Measurements from ENCODE around the gene MAGEC1.
"Not testable (repeated sequence)": the region's sequence is repeated elsewhere in the genome, so short reads cannot be mapped to it uniquely, and the experiment has no call there.

MAGEC1 gene, protein sequence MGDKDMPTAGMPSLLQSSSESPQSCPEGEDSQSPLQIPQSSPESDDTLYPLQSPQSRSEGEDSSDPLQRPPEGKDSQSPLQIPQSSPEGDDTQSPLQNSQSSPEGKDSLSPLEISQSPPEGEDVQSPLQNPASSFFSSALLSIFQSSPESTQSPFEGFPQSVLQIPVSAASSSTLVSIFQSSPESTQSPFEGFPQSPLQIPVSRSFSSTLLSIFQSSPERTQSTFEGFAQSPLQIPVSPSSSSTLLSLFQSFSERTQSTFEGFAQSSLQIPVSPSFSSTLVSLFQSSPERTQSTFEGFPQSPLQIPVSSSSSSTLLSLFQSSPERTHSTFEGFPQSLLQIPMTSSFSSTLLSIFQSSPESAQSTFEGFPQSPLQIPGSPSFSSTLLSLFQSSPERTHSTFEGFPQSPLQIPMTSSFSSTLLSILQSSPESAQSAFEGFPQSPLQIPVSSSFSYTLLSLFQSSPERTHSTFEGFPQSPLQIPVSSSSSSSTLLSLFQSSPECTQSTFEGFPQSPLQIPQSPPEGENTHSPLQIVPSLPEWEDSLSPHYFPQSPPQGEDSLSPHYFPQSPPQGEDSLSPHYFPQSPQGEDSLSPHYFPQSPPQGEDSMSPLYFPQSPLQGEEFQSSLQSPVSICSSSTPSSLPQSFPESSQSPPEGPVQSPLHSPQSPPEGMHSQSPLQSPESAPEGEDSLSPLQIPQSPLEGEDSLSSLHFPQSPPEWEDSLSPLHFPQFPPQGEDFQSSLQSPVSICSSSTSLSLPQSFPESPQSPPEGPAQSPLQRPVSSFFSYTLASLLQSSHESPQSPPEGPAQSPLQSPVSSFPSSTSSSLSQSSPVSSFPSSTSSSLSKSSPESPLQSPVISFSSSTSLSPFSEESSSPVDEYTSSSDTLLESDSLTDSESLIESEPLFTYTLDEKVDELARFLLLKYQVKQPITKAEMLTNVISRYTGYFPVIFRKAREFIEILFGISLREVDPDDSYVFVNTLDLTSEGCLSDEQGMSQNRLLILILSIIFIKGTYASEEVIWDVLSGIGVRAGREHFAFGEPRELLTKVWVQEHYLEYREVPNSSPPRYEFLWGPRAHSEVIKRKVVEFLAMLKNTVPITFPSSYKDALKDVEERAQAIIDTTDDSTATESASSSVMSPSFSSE

DNA sequence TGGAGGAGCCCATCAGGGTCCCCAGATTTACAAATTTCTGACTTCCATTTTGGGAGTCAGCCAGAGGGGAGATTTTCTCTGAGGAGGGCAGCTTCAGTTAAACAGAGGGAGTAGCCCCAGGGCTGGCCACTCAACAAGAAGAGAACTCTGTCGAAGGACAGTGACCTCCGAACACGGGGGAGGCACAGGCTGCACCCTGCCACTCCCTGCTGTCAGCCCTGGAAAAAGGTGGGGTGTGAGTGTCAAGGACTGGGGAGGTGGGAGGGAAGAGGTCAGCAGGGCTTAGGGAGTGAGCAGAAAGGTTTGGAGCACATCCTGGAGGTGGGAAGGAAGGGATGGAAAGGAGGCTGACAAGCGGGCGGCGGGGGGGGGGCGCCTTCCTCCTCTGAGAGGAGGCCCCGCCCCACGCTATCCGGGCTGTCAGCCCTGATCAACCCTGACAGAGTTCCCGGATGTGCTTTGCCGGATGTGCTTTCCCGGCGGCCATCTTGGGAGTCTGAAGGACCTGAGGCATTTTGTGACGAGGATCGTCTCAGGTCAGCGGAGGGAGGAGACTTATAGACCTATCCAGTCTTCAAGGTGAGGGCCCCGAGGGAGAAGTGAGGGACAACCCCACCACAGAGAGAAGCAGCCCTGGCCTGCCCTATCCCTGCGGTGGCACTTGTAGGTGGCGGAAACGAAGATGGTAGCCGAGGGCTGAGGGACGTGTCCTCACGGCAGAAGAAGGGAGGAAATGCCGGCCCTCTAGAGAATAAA is at the start of gene MAGEC1:
TSS of gene MAGEC1 (plus strand) at position 495 of the 756 bp plus-strand sequence. CDS start 1,179 bp downstream, outside the sequence.
- DNase-seq (ENCODE audit: low read depth in 2 of 2): no peak

- no peak for DNase-seq (ENCODE audit: low read depth in 2 of 2)
Measured at GRCh38 chrX:141857479-141857878, 46.2 kb upstream of the MAGEC1 start.

GRCh38 chrX:141879616-141880015 is 24.1 kb upstream of the MAGEC1 start:
- DNase-seq (ENCODE audit: low read depth in 2 of 2): no peak

DNA sequence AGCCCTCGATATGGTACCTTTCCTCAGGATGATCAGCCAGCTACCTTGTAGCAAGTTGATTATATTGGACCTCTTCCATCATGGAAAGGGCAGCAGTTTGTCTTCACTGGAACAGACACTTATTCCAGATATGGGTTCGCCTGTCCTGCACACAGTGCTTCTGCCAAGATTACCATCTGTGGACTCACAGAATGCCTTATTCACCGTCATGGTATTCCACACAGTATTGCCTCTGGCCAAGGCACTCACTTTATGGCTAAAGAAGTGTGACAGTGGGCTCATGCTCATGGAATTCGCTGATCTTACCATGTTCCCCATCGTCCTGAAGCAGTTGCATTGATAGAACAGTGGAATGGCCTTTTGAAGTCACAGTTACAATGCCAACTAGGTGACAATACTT is 14.9 kb upstream of the MAGEC1 start:
- DNase-seq (ENCODE audit: low read depth in 2 of 2): not testable (repeated sequence)

DNA sequence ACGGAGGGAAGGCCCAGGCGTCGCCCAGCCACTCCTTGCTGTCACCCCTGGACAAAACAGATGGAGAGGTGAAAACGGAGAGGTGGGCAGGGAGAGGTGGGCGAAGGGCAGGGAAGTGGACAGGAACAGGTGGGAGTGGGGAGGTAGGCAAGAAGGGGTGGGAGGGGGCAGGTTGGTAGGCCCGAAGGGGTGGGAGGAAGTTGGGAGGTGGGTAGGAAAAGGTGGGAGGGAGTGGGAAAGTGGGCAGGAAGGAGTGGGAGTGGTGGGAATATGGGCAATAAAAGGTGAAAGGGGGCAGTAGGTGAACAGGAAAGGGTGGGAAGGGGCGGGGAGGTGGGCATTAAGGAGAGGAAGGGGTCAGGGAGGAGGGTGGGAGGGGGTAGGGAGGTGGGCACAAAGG is 9.0 kb upstream of the MAGEC1 start:
- DNase-seq (ENCODE audit: low read depth in 2 of 2): no peak

DNA sequence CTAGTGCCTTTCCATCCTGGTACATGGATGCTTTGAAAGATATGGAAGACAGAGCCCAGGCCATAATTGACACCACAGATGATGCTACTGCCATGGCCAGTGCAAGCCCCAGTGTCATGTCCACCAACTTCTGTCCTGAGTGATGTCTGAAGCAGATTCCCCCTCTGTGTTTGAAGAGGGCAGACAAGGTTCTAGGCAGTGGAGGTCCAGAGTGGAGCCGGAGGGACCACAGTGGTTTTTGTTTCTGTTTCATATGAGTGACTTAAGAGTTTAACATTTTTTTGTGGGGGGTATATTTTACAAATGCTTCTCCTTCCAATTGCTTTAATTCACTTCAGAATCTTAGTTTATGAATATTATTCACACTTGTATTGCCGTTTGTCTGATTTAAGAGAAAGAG is 6.0 kb upstream of the MAGEC1 start:
- no peak for DNase-seq (ENCODE audit: low read depth in 2 of 2)

- DNase-seq (ENCODE audit: low read depth in 2 of 2): no peak
Measured at GRCh38 chrX:141902366-141902765, 1.3 kb upstream of the MAGEC1 start.

DNA sequence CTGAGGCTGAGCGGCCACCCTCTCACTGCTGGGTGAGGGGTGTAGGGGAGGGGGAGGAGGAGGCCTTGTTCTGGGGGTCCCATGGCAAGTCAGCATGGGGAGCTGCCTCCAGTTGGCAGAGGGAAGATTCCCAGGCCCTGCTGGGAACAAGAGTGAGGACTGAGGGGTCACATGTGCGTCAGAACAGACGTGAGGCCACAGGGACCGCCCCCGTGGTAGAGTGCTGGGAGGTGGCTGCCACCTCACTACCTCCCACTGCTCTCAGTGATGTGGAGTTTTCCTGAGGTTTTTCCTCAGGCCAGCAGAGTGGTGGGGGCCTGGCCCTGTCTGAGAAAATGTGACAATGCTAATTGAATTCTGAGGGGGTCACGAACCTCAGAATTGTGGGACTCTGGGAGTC is 568 bp downstream of the MAGEC1 start:
- no peak for DNase-seq (ENCODE audit: low read depth in 2 of 2)

DNA sequence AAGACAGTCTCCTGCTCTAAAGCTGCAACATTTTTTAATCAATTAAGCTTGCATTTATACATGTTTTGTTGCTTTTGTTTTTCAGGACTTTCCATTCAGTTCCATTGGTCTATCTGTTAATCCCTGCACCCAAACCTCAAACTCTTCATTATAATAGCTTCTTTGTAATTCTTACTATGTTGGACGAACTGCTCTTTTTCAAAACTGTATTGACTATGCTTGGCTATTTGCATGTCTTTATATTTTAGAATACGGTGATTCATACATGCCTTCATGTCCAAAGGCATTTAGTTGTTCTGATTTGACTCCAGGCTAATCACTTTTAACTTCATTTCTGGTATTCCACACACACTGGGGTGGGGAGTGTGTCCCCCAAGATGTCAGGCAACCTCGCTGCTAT is 14.1 kb downstream of the MAGEC1 start:
- DNase-seq (ENCODE audit: low read depth in 2 of 2): no peak

DNA sequence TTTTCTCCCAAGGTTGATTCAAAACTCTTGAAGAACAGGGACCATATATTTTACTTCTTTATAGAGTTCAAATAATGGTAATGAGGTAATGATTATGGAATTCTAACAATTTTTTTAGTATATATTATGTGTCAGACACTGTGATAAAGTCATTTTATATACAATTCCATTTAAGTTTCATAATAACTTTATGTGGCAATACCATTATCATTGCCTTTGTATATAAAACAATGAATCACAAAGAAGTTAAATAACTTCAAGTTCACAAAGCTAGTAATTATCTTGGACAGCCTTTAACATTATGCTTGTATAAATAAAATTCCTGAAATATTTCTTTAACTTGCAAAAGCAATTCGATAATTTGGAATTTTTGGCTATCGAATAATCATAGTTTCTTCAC is 20.6 kb downstream of the MAGEC1 start:
- no peak for DNase-seq (ENCODE audit: low read depth in 2 of 2)

GRCh38 chrX:141928432-141928831 is 24.7 kb downstream of the MAGEC1 start:
- DNase-seq (ENCODE audit: low read depth in 2 of 2): no peak

GRCh38 chrX:141934059-141934641 is 30.5 kb downstream of the MAGEC1 start:
- DNase-seq (ENCODE audit: low read depth in 2 of 2): no peak

- no peak for DNase-seq (ENCODE audit: low read depth in 2 of 2)
Measured at GRCh38 chrX:141935645-141936044, 32.0 kb downstream of the MAGEC1 start.

DNA sequence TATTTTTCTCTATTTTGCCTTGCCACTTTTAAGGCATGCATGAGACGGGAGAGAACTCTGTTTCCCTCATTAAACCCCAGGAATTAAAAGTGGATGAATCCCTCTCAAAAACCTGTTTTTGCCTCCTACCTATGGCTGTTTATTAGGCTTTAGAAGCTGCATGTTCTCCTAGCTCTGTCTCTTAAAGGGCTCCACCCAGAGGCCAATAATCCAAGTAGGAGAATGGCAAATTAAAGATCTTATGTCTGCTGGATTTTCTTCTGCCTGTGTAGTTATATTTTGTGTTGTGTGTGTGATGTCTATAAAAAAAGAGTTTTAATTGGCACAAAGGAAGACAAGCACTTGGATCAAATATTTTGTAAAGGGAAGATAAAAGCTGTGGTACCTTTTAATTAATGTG is 32.4 kb downstream of the MAGEC1 start:
- DNase-seq (ENCODE audit: low read depth in 2 of 2): no peak

DNA sequence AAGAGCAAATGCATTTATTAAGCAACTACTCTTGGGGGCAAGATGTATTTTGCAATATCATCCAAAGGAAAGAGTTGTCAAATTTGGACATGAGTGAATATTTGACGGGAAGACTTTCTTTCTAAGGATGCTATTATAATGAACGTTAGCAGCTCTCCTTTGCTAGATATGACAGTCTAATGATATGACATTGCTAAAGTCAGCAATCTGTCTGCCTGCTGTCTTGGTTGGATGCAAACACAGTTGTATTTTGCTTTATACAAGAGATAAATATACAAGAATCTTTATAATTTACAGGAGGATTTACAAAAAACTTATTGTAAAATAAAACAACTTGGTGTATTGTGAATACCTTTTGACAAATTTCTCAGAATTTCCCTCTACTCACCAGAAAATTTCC is 37.5 kb downstream of the MAGEC1 start:
- no peak for DNase-seq (ENCODE audit: low read depth in 2 of 2)

DNA sequence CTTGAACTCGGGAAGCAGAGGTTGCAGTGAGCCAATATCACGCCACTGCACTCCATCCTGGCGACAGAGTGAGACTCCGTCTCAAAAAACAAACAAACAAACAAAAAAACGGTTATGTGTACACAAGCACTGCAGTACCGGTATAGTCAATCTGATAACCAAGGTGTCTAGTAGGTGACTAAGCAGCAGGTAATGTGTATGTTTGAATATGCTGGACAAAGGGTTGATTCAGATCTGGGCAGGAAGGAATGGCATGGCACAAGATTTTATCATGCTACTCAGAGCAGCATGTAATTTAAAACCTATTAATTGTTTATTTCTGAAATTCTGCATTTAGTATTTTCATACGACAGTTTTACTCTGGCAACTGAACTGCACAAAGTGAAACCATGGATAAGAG is 41.7 kb downstream of the MAGEC1 start:
- no peak for DNase-seq (ENCODE audit: low read depth in 2 of 2)

DNA sequence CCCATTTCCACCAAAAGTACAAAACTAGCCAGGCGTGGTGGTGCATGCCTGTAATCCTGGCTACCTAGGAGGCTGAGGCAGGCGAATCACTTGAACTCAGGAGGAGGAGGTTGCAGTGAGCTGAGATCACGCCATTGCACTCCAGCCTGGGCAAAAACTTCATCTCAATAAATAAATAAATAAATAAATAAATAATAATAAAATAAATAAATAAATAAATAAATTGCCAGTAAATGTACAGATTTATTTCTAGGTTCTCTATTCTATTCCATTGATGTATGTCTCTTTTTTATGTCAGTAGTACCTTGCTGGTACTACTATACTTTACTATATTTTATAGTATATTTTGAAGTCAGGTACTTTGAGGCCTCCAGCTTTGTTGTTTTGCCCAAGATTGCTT is 43.7 kb downstream of the MAGEC1 start:
- no peak for DNase-seq (ENCODE audit: low read depth in 2 of 2)

DNA sequence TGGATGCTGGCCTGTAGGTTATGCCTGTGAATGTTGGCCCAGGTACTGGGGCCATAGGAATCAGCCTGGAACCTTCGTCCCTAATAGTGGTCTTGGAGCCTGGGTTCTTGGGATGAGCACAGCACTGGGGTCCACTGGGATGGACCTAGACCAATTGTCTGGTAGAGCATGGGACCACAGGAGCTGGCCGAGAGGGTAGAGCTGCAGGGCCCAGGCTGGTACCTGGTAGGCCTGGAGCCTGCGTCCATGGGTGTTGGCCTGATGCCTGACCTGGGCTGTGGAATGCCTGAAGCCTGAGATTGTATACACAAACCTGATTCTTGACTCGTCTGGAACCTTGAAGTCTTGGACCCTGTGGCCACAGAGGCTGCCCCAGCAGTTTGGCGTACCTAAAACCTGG is 48.9 kb downstream of the MAGEC1 start:
- DNase-seq (ENCODE audit: low read depth in 2 of 2): no peak

GRCh38 chrX:141958675-141959074 is 55.0 kb downstream of the MAGEC1 start:
- DNase-seq (ENCODE audit: low read depth in 2 of 2): no peak
